ENCODE data around the gene GORASP1.

- TF ChIP-seq EP300 (conservative IDR thresholded peaks at IDR 0.05; ENCODE audit: poor library complexity, severe bottlenecking) (no peak), CTCF (IDR thresholded peaks at IDR 0.05; ENCODE audit: poor library complexity, severe bottlenecking) (no peak), EZH2 (IDR thresholded peaks at IDR 0.05; ENCODE audit: borderline replicate concordance, insufficient read depth, low read length, poor library complexity, severe bottlenecking) (no peak), RAD21 (conservative IDR thresholded peaks at IDR 0.05) (no peak), MXI1 (conservative IDR thresholded peaks at IDR 0.05; ENCODE audit: poor library complexity, severe bottlenecking) (no peak), POLR2AphosphoS5 (IDR thresholded peaks at IDR 0.05) (no peak), REST (IDR thresholded peaks at IDR 0.05; ENCODE audit: borderline replicate concordance) (no peak)
Observed at GRCh38 chr3:39136533-39137434, 29.4 kb upstream of the GORASP1 start.
